A673 (cell line): ENCODE measurements around the gene PARD3. TPM values are rescaled to one million over a fixed set of nuclear protein-coding genes. Genes with fewer than 3 reads are reported as not detected.

Experiments
- BruUV-seq: library from RNA; stranded (reverse); fragments of 400-500 nt; replicated peaks from 2 replicates; lab custom pipeline; 2021; lab: Mats Ljungman, UMichigan
- CTCF ChIA-PET: fragments of 300-600 bp; sonication (Branson Sonifier 250); formaldehyde crosslinking; loops from one replicate; lab custom pipeline; 2022; ENCODE audit warnings: antibody characterized with exemption; lab: Charles Lee
- POLR2A ChIA-PET: fragments of 300-600 bp; sonication (Branson Sonifier 250); formaldehyde crosslinking; loops from one replicate; lab custom pipeline; 2022; ENCODE audit warnings: antibody characterized with exemption; ENCODE audit not compliant: low non-redundant PET; lab: Charles Lee
- DNase-seq: peaks from one replicate; pipeline ENCODE4 v3.0.0-alpha.2; 2015; ENCODE audit warnings: low spot score
- H3K27ac ChIP-seq: fragments of 200-600 bp; sonication (generic); 2 replicates; pipeline ENCODE4 v1.5.1; 2016; ENCODE audit warnings: mixed run types, low read depth, mild to moderate bottlenecking, mixed read lengths, antibody characterized with exemption, low read length; ENCODE audit not compliant: poor library complexity, severe bottlenecking
- H3K27me3 ChIP-seq: fragments of 200-600 bp; sonication (generic); replicated peaks from 2 replicates; pipeline ENCODE4 v1.6.1; 2017; ENCODE audit warnings: mixed run types, low read depth, mild to moderate bottlenecking, mixed read lengths, antibody characterized with exemption, low read length; ENCODE audit not compliant: insufficient read depth, poor library complexity
- H3K36me3 ChIP-seq: fragments of 200-600 bp; sonication (generic); 2 replicates; pipeline ENCODE4 v1.6.1; 2016; ENCODE audit warnings: mixed run types, mild to moderate bottlenecking, mixed read lengths, antibody characterized with exemption, low read length; ENCODE audit not compliant: insufficient read depth, poor library complexity, severe bottlenecking
- H3K4me1 ChIP-seq: fragments of 200-600 bp; sonication (generic); 2 replicates; pipeline ENCODE4 v1.6.1; 2017; ENCODE audit warnings: mixed run types, mild to moderate bottlenecking, mixed read lengths, antibody characterized with exemption, low read length; ENCODE audit not compliant: insufficient read depth, poor library complexity, severe bottlenecking
- H3K4me3 ChIP-seq: fragments of 200-600 bp; sonication (generic); 2 replicates; pipeline ENCODE4 v1.5.1; 2016; ENCODE audit warnings: low read depth, mixed run types, mild to moderate bottlenecking, mixed read lengths, low read length; ENCODE audit not compliant: poor library complexity, severe bottlenecking
- H3K9me3 ChIP-seq: fragments of 200-600 bp; sonication (generic); 2 replicates; pipeline ENCODE4 v1.6.1; 2016; ENCODE audit warnings: mixed run types, low read depth, mild to moderate bottlenecking, mixed read lengths, antibody characterized with exemption, low read length; ENCODE audit not compliant: poor library complexity, severe bottlenecking
- EZH2 ChIP-seq: fragments of 200-600 bp; sonication (generic); IDR thresholded peaks from 2 replicates; pipeline ENCODE4 v1.6.1; 2017; ENCODE audit warnings: borderline replicate concordance, low read depth, mild to moderate bottlenecking, mixed read lengths, antibody characterized with exemption, low read length; ENCODE audit not compliant: poor library complexity, severe bottlenecking
- intact Hi-C: fragments of 100-400 bp; cut with micrococcal nuclease; formaldehyde crosslinking; loops from one replicate; pipeline ENCODE4 v1.10.0; 2022; ENCODE audit not compliant: unreplicated experiment
- total RNA-seq: library from RNA; stranded (reverse); gene quantifications from 2 replicates; pipeline ENCODE4 v1.2.3, GENCODE V29; 2021
- TF ChIP-seq, protein P1 (sequence below): fragments of 300-800, 200-600 bp; sonication (generic); conservative IDR thresholded peaks from 2 replicates; pipeline ENCODE4 v1.5.1; 2017; ENCODE audit warnings: low read depth, mild to moderate bottlenecking, antibody characterized with exemption, low read length, moderate library complexity, mixed read lengths

Gene PARD3
- total RNA-seq, 1 experiment from 2014 or later: 28.0 TPM

DNA sequence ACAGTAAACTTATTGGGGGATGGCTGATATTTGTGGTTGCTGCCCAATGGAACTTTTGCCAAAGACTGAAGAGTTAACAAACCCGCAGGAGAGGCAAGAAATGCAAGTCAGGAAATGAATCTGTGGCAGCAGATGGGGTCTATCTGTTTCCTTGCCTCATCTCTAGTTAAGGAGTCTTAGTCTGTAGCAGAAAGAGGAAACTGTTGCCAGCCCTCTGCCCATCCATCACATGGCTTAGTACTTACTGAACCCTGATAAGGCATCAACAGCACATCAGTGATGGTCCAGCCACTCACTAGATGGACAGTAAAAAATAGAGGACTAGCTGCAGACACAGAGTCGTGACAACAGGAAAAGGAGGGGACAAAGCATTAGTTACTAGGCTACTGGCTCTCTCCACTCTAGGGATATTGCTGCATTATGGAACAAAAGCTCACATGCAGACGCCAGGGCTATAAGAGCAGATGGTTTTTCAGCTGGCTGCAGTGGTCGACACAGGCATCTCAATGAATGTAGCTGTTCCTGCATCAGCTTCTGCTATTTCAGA lies 614.7 kb downstream of the PARD3 start:
- CTCF ChIA-PET: no interaction called here
- no peaks in the 10 kb centered on the region for H3K9me3 ChIP-seq
- peaks cover 2% of the 10 kb centered on the region for H3K4me1 ChIP-seq
- H3K4me3 ChIP-seq: no peak overlapping the region
- H3K27ac ChIP-seq: no peak overlapping the region
- no peak for DNase-seq
- no peaks in the 10 kb centered on the region for H3K27me3 ChIP-seq
- TF ChIP-seq, protein P1, sequence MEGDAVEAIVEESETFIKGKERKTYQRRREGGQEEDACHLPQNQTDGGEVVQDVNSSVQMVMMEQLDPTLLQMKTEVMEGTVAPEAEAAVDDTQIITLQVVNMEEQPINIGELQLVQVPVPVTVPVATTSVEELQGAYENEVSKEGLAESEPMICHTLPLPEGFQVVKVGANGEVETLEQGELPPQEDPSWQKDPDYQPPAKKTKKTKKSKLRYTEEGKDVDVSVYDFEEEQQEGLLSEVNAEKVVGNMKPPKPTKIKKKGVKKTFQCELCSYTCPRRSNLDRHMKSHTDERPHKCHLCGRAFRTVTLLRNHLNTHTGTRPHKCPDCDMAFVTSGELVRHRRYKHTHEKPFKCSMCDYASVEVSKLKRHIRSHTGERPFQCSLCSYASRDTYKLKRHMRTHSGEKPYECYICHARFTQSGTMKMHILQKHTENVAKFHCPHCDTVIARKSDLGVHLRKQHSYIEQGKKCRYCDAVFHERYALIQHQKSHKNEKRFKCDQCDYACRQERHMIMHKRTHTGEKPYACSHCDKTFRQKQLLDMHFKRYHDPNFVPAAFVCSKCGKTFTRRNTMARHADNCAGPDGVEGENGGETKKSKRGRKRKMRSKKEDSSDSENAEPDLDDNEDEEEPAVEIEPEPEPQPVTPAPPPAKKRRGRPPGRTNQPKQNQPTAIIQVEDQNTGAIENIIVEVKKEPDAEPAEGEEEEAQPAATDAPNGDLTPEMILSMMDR: no peak
- no peak for TF ChIP-seq EZH2
- no peaks in the 10 kb centered on the region for H3K36me3 ChIP-seq
- intact Hi-C loops: no loop called here
- POLR2A ChIA-PET: no interaction called here
- no TSS peak for BruUV-seq

DNA sequence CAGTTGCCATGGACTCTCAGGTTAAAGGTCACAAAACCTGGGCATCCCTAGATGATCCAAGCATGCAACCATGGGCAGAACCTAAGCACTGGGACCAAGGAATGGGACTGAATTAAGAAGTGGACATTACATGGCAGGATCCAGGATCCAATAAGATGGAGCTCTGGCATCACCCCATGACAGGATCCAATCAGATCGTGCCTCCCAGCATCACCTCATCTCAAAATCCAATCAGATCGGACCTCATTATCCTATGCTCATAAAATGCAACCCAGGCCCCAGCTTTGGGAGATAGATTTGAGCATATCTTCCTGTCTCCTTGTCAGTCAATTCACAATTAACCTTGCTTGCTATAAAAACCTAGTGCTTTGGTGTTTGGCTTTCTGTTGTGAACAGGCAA lies 616.1 kb downstream of the PARD3 start:
- TF ChIP-seq EZH2: no peak
- TF ChIP-seq, protein P1: no peak
- Histone ChIP-seq H3K36me3 (no peaks in the 10 kb centered on the region), H3K9me3 (no peaks in the 10 kb centered on the region), H3K4me1 (peaks cover 11% of the 10 kb centered on the region), H3K4me3 (no peak overlapping the region), H3K27ac (no peak overlapping the region), H3K27me3 (no peaks in the 10 kb centered on the region)
- CTCF ChIA-PET: no interaction called here
- DNase-seq: no peak
- no TSS peak for BruUV-seq
- POLR2A ChIA-PET: no interaction called here
- intact Hi-C loops: no loop called here

DNA sequence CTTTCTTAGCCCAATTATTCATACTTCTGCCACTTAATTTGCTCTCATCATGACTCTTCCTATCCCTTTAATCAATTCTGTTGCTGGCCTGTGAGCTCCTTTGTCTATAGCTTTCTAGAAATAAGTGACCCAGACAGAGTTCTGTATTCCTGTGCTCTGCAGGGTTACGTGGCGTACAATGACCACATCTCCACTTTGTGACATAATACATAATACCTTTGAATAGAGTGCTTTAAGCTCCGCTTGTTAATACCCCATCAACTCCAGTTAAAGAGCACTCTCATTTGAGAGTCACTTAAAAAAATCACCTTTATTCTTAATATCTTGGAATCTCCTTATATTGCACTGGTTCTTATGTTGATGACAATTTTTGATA lies 619.0 kb downstream of the PARD3 start:
- Histone ChIP-seq H3K4me1 (peaks cover 35% of the 10 kb centered on the region), H3K9me3 (no peaks in the 10 kb centered on the region), H3K27me3 (no peaks in the 10 kb centered on the region), H3K4me3 (no peak overlapping the region), H3K36me3 (no peaks in the 10 kb centered on the region), H3K27ac (no peak overlapping the region)
- no TSS peak for BruUV-seq
- TF ChIP-seq, protein P1: no peak
- TF ChIP-seq EZH2: no peak
- intact Hi-C loops: no loop called here
- no peak for DNase-seq
- ChIA-PET POLR2A (no interaction called here), CTCF (no interaction called here)
